Measurements from ENCODE around the gene RXRG. TPM values are rescaled to one million over a fixed set of nuclear protein-coding genes. Genes with fewer than 3 reads are reported as not detected.

Gene RXRG
- total and polyA plus RNA-seq, 9 of the 15 experiments (the other 6 are each of a cell fraction or from before 2014, with no cell fraction given) = not detected

GRCh38 chr1:165408518-165408917, 36.4 kb downstream of the RXRG start (continued):
- TF ChIP-seq REST (IDR thresholded peaks at IDR 0.05; ENCODE audit: borderline replicate concordance) (peak; percentile 24; the same call in 1 of the 2 replicates), REST (CRISPR knock-in tag; IDR thresholded peaks at IDR 0.05; ENCODE audit: low read depth) (no peak), EP400 (IDR thresholded peaks at IDR 0.05) (no peak), CHAMP1 (IDR thresholded peaks at IDR 0.05) (0 out of 2 replicates have a peak, but pooled peaks have one; percentile 17), TRIM28 (IDR thresholded peaks at IDR 0.05) (no peak), EWSR1 (IDR thresholded peaks at IDR 0.05; ENCODE audit: borderline replicate concordance, low read depth, partially characterized antibody) (no peak), VEZF1 (CRISPR knock-in tag; IDR thresholded peaks at IDR 0.05) (no peak), ERF (CRISPR knock-in tag; IDR thresholded peaks at IDR 0.05) (no peak), RBM25 (IDR thresholded peaks at IDR 0.05; ENCODE audit: low read depth, low read length, severe bottlenecking) (no peak), CTBP1 (IDR thresholded peaks at IDR 0.05; ENCODE audit: borderline replicate concordance) (no peak), ILF3 (IDR thresholded peaks at IDR 0.05; ENCODE audit: borderline replicate concordance) (no peak), ARID1B (IDR thresholded peaks at IDR 0.05) (0 out of 2 replicates have a peak, but pooled peaks have one; percentile 15), L3MBTL2 (IDR thresholded peaks at IDR 0.05) (no peak), RAD21 (CRISPR knock-in tag; conservative IDR thresholded peaks at IDR 0.05 in 1 of 2, IDR thresholded peaks at IDR 0.05 in 1 of 2) (peak; percentile 28 to 64; a peak in 2 of 4 replicates), FOS (IDR thresholded peaks at IDR 0.05; ENCODE audit: extremely low read depth, insufficient read length) (peak; percentile 3), SMAD3 (CRISPR knock-in tag; conservative IDR thresholded peaks at IDR 0.05) (no peak), ZKSCAN1 (IDR thresholded peaks at IDR 0.05; ENCODE audit: low read depth, low read length) (no peak), RFX7 (CRISPR knock-in tag; IDR thresholded peaks at IDR 0.05) (no peak), FOSL1 (tag; conservative IDR thresholded peaks at IDR 0.05) (peak; percentile 87)
